Lower leg skin (tissue), 4 donors: Measurements from ENCODE around the gene COPS4. TPM values are rescaled to one million over a fixed set of nuclear protein-coding genes. Genes with fewer than 3 reads are reported as not detected.
"Not testable (repeated sequence)": the region's sequence is repeated elsewhere in the genome, so short reads cannot be mapped to it uniquely, and the experiment has no call there.

ENCODE experiments used
- DNase-seq, 2 donors: peaks; one replicate each; pipeline ENCODE4 v3.0.0-alpha.2; 2019; ENCODE audit warnings: low spot score in 2 of 2
- H3K4me3 ChIP-seq: fragments of 200-600 bp; sonication (generic); 2 replicates; pipeline ENCODE4 v1.5.1; 2017; ENCODE audit warnings: mild to moderate bottlenecking, low read depth; ENCODE audit not compliant: poor library complexity, severe bottlenecking
- POLR2A ChIP-seq, 2 donors: fragments of 450-650 bp; IDR thresholded peaks; one replicate each; pipeline ENCODE4 v1.6.1; 2016 to 2017; ENCODE audit warnings: antibody characterized with exemption in 2 of 2, mild to moderate bottlenecking in 1 of 2, moderate library complexity in 1 of 2
- WGBS, 2 donors: methylation state at CpG; one replicate each; pipeline ENCODE4 v1.1.5; 2018; 5-methylcytosine and 5-hydroxymethylcytosine counted together
- intact Hi-C: fragments of 100-400 bp; cut with DNase I; formaldehyde crosslinking; loops from one replicate; pipeline ENCODE4 v1.15.0; 2023; ENCODE audit warnings: low total_unique reads
- total RNA-seq, 4 donors: library from RNA; depleted of rRNA; stranded (reverse); fragments of >200 nt; gene quantifications; one replicate each; pipeline ENCODE4 v1.1.0, GENCODE V29; 2016
- TF ChIP-seq, protein P1 (sequence below), 3 donors: fragments of 450-650 bp; IDR thresholded peaks; one replicate each; pipeline ENCODE4 v1.5.1; 2016; ENCODE audit warnings: antibody characterized with exemption in 3 of 3, mild to moderate bottlenecking in 3 of 3, moderate library complexity in 2 of 3

Gene COPS4
- total RNA-seq, 4 donors from 2014 or later = 18.4 to 56.5 (median 43.7) TPM

DNA sequence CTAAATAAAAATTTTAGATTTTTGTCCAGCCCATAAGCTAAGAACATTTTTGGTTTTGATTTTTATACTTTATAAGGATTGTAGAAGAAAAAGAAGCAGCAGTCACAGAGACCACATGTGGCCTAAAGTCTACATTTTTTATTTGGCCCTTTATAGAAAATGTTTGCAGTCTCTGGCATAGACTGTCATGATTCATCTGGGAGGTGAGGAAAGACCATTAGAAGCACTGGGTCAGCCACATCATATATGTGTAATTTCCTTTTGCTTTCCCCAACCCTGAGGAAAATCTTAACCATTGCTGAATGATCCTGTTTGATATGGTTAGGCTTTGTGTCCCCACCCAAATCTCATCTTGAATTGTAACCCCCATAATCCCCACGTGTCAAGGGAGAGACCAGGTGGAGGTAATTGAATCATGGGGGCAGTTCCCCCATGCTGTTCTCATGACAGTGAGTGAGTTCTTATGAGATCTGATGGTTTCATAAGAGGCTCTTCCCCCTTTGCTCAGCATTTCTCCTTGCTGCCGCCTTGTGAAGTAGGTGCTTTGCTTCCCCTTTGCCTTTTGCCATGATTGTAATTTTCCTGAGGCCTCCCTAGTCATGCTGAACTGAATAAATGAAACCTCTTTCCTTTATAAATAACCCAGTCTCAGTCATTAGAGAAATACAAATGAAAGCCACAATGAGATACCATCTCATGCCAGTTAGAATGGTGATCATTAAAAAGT, 12.1 kb upstream of the COPS4 start:
- 72 to 82% methylated on average over 2 of the region's 2 CpGs for WGBS, 2 donors
- TF ChIP-seq POLR2A (IDR thresholded peaks at IDR 0.05) = no peak
- TF ChIP-seq, protein P1, sequence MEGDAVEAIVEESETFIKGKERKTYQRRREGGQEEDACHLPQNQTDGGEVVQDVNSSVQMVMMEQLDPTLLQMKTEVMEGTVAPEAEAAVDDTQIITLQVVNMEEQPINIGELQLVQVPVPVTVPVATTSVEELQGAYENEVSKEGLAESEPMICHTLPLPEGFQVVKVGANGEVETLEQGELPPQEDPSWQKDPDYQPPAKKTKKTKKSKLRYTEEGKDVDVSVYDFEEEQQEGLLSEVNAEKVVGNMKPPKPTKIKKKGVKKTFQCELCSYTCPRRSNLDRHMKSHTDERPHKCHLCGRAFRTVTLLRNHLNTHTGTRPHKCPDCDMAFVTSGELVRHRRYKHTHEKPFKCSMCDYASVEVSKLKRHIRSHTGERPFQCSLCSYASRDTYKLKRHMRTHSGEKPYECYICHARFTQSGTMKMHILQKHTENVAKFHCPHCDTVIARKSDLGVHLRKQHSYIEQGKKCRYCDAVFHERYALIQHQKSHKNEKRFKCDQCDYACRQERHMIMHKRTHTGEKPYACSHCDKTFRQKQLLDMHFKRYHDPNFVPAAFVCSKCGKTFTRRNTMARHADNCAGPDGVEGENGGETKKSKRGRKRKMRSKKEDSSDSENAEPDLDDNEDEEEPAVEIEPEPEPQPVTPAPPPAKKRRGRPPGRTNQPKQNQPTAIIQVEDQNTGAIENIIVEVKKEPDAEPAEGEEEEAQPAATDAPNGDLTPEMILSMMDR (IDR thresholded peaks at IDR 0.05) = no peak
- intact Hi-C loops = no loop called here
- no peak for DNase-seq
- H3K4me3 ChIP-seq = no peak overlapping the region

DNA sequence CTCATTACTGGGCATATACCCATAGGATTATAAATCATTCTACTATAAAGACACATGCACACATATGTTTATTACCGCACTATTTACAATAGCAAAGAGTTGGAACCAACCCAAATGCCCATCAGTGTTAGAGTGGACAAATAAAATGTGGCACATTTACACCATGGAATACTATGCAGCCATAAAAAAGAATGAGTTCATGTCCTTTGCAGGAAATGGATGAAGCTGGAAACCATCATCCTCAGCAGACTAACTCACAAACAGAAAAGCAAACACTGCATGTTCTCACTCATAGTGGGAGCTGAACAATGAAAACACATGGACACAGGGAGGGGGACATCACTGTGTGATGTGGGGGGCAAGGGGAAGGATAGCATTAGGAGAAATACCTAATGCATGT, 11.4 kb upstream of the COPS4 start:
- DNase-seq, intact Hi-C loops, H3K4me3 ChIP-seq: not testable (repeated sequence)
- 93% methylated on average over 1 of the region's 1 CpG for WGBS, 2 donors

DNA sequence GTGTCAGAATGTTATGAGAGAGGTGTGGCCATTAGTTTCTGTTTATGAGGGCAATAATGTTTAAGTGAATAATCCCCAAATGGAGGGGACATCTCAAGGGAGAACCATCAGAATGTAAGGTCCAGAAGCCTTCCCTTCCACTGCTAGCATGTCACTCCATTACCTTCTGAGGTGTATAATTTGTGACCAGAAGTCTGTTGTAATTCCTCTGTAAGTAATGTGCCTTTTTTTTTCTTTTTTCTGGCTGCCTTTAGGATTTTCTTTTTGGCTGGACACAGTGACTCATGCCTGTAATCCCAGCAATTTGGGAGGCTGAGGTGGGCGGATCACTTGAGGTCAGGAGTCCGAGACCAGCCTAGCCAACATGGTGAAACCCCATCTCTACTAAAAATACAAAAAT, 10.8 kb upstream of the COPS4 start:
- no peak overlapping the region for H3K4me3 ChIP-seq
- 86 to 90% methylated on average over 2 of the region's 2 CpGs for WGBS, 2 donors

DNA sequence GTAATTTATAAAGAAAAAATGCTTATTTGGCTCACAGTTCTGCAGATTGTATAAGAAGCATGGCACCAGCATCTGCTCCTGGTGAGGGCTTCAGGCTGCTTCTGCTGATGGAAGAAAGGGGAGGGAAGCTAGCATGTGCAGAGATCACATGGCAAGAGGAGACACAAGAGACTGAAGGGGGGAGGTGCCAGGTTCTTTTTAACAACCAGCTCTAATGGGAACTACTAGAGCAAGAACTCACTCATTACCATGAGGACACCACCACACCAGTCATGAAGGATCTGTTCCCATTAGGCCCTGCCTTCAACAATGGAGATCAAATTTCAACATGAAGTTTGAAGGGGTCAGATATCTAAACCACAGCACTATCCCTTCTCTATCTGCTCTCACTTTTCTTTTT, 9.4 kb upstream of the COPS4 start:
- no peak for TF ChIP-seq POLR2A (IDR thresholded peaks at IDR 0.05)
- TF ChIP-seq, protein P1 (IDR thresholded peaks at IDR 0.05) = no peak
- DNase-seq = no peak
- intact Hi-C loops = no loop called here
- no peak overlapping the region for H3K4me3 ChIP-seq

More for the DNA sequence above, 10.8 kb upstream of the COPS4 start:
- intact Hi-C loops = no loop called here
- TF ChIP-seq POLR2A (IDR thresholded peaks at IDR 0.05) = no peak
- TF ChIP-seq, protein P1 (IDR thresholded peaks at IDR 0.05) = no peak
- DNase-seq = no peak

DNA sequence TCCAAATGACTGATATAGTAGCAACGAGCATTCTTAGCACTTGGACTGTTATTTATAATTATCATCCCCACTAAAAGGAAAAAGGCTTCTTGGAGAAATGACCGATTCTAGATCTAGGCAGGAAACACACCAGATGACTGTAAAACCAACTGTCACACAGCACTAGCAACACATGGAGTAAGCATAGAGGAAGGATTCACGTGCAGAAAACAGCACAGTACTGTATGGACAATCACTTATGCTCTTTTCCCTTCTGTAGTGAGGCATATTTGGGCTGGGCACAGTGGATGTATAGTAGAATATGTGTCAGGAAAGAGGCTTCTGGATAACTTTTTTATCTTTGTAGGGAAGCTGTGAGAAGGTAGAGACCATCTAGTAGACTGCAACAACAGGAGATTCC, 6.0 kb upstream of the COPS4 start:
- intact Hi-C loops = no loop called here
- no peak for DNase-seq
- H3K4me3 ChIP-seq = no peak overlapping the region
- TF ChIP-seq, protein P1 (IDR thresholded peaks at IDR 0.05) = no peak
- TF ChIP-seq POLR2A (IDR thresholded peaks at IDR 0.05) = no peak
- WGBS, 2 donors = 48 to 49% methylated on average over 3 of the region's 3 CpGs

DNA sequence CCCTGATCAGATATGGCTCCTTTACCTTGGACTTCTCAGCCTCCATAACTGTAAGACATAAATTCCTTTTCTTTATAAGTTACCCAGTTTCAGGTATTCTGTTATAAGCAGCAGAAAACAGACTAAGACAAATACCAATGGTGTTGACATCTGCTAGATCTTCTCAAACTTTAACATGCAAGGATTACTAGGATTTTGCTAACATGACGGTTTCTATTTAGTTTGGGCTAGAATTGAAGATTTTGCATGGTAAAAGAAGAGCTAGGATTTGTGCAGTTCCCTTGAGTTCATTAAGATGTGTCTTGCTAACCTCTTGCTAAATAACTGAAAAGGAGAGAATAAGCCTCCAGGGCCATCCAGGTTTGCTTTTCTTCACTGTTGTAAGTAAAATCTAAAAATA, 5.3 kb upstream of the COPS4 start:
- DNase-seq = no peak
- WGBS, 2 donors = 84 to 85% methylated on average over 1 of the region's 1 CpG
- H3K4me3 ChIP-seq = no peak overlapping the region
- intact Hi-C loops = no loop called here
- no peak for TF ChIP-seq POLR2A (IDR thresholded peaks at IDR 0.05)
- TF ChIP-seq, protein P1 (IDR thresholded peaks at IDR 0.05) = no peak
